Measurements from ENCODE around the gene SHISA6. TPM values are rescaled to one million over a fixed set of nuclear protein-coding genes. Genes with fewer than 3 reads are reported as not detected.

SHISA6 gene
- polyA plus RNA-seq, 1 donor (not counting 4 experiments of a cell fraction or from before 2014, with no cell fraction given): 2.2 TPM

- FAIRE-seq (no peak), DNase-seq (ENCODE audit: low read depth, low spot score) (no peak)
- no peak overlapping the region for H3K4me2 ChIP-seq (ENCODE audit: control insufficient read depth, extremely low read depth, insufficient read depth, low read depth, low read length)
- H3K36me3 ChIP-seq (ENCODE audit: control insufficient read depth in 2 of 2, extremely low read depth in 1 of 2, insufficient read depth in 2 of 2, low read length in 2 of 2): peaks cover 0 to 7% of the 10 kb centered on the region in 2 experiments
- no peak overlapping the region for H3K9ac ChIP-seq (ENCODE audit: control insufficient read depth, extremely low read depth, insufficient read depth, low read length)
- no peaks in the 10 kb centered on the region for H4K20me1 ChIP-seq (ENCODE audit: control insufficient read depth, extremely low read depth, insufficient read depth, low read length)
- no peak overlapping the region for H3K27ac ChIP-seq (ENCODE audit: control insufficient read depth, insufficient read depth, low read length)
- H3K4me3 ChIP-seq (ENCODE audit: control insufficient read depth in 2 of 3, extremely low read depth in 1 of 3, insufficient read depth in 2 of 3, low read depth in 1 of 3, low read length in 3 of 3): no peak overlapping the region
- no peak for TF ChIP-seq CTCF (optimal IDR thresholded peaks at IDR 0.05 in 1 of 3, IDR thresholded peaks at IDR 0.05 in 1 of 3, conservative IDR thresholded peaks at IDR 0.05 in 1 of 3; ENCODE audit: extremely low read depth in 1 of 3, insufficient read depth in 2 of 3, low read length in 3 of 3)
- no peak for TF ChIP-seq EZH2 (IDR thresholded peaks at IDR 0.05; ENCODE audit: low read length)
- dilution Hi-C loops (cut with MboI; ENCODE audit: extremely low pct_ligation_motif_present, low sequenced_read_pairs): no loop called here
- H2AFZ ChIP-seq (ENCODE audit: control insufficient read depth, low read length): no peak overlapping the region
- no peaks in the 10 kb centered on the region for H3K79me2 ChIP-seq (ENCODE audit: control insufficient read depth, insufficient read depth, low read length)
- H3K9me1 ChIP-seq (ENCODE audit: control insufficient read depth, extremely low read depth, insufficient read depth, low read length): no peaks in the 10 kb centered on the region
- H3K27me3 ChIP-seq (ENCODE audit: control insufficient read depth, extremely low read depth, insufficient read depth, low read length): no peaks in the 10 kb centered on the region
- H3K4me1 ChIP-seq (ENCODE audit: control insufficient read depth, extremely low read depth, insufficient read depth, low read length): no peaks in the 10 kb centered on the region
- H3K9me3 ChIP-seq (ENCODE audit: control insufficient read depth, low read depth, low read length): no peaks in the 10 kb centered on the region
Measured at GRCh38 chr17:11274106-11274505, 33.1 kb downstream of the SHISA6 start.

DNA sequence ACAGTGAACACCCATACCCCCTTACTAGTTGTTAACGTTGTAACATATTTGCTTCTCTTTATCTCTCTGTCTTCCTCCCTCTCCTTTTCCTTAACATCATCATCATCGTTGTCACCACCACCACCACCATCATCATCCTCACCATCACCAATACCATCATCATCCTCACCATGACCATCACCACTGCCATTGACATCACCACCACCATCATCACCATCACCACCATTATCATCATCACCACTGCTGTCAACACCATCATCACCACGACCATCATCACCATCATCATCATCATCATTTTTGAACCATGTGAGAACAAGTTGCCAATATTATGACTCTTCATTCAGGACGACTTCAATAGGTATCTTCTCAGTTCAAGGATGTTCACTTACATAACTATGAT lies 35.5 kb downstream of the SHISA6 start:
- Histone ChIP-seq H3K4me1 (ENCODE audit: control insufficient read depth, extremely low read depth, insufficient read depth, low read length) (no peaks in the 10 kb centered on the region), H3K4me3 (ENCODE audit: control insufficient read depth in 2 of 3, extremely low read depth in 1 of 3, insufficient read depth in 2 of 3, low read depth in 1 of 3, low read length in 3 of 3) (no peak overlapping the region), H3K9me1 (ENCODE audit: control insufficient read depth, extremely low read depth, insufficient read depth, low read length) (no peaks in the 10 kb centered on the region), H3K9ac (ENCODE audit: control insufficient read depth, extremely low read depth, insufficient read depth, low read length) (no peak overlapping the region), H4K20me1 (ENCODE audit: control insufficient read depth, extremely low read depth, insufficient read depth, low read length) (no peaks in the 10 kb centered on the region), H3K36me3 (ENCODE audit: control insufficient read depth in 2 of 2, extremely low read depth in 1 of 2, insufficient read depth in 2 of 2, low read length in 2 of 2) (peaks cover 0 to 7% of the 10 kb centered on the region in 2 experiments), H3K27ac (ENCODE audit: control insufficient read depth, insufficient read depth, low read length) (no peak overlapping the region), H3K27me3 (ENCODE audit: control insufficient read depth, extremely low read depth, insufficient read depth, low read length) (no peaks in the 10 kb centered on the region), H2AFZ (ENCODE audit: control insufficient read depth, low read length) (no peak overlapping the region), H3K9me3 (ENCODE audit: control insufficient read depth, low read depth, low read length) (no peaks in the 10 kb centered on the region), H3K79me2 (ENCODE audit: control insufficient read depth, insufficient read depth, low read length) (no peaks in the 10 kb centered on the region), H3K4me2 (ENCODE audit: control insufficient read depth, extremely low read depth, insufficient read depth, low read depth, low read length) (no peak overlapping the region)
- dilution Hi-C loops (cut with MboI; ENCODE audit: extremely low pct_ligation_motif_present, low sequenced_read_pairs): no loop called here
- DNase-seq (ENCODE audit: low read depth, low spot score): no peak
- TF ChIP-seq CTCF (optimal IDR thresholded peaks at IDR 0.05 in 1 of 3, IDR thresholded peaks at IDR 0.05 in 1 of 3, conservative IDR thresholded peaks at IDR 0.05 in 1 of 3; ENCODE audit: extremely low read depth in 1 of 3, insufficient read depth in 2 of 3, low read length in 3 of 3) (no peak), EZH2 (IDR thresholded peaks at IDR 0.05; ENCODE audit: low read length) (no peak)
- no peak for FAIRE-seq
